ENCODE data around the gene ENPP6. TPM values are rescaled to one million over a fixed set of nuclear protein-coding genes. Genes with fewer than 3 reads are reported as not detected.

Gene ENPP6
- total RNA-seq, 4 donors from 2014 or later = 0.07 to 0.56 (median 0.20) TPM; not detected in 1

DNA sequence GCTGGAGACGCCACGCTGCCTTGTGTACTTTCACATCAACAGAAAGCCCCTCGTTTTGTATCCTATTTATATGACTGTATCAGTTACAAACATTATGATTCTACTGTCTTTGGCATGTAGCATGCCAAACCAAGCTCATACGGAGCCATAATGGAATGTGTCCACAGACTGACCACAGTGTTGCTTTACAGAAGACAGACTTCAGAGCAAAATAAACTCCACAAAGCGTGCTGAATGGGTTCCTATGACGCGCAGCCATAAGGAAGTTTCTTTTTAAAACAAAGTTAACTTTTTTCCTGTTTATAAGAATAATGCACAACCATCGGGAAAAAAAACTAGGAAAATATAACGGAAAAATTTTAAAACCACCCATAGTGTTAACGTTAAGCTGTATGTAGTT is 176.5 kb downstream of the ENPP6 start:
- intact Hi-C loops (cut with DNase I; ENCODE audit: low total_unique reads) (no loop called here), in situ Hi-C loops (cut with MboI; ENCODE audit: low sequenced_read_pairs in 4 of 4) (no loop called here)
- no peaks in the 10 kb centered on the region for H3K27me3 ChIP-seq
- no peak for DNase-seq
- TF ChIP-seq, protein P1, sequence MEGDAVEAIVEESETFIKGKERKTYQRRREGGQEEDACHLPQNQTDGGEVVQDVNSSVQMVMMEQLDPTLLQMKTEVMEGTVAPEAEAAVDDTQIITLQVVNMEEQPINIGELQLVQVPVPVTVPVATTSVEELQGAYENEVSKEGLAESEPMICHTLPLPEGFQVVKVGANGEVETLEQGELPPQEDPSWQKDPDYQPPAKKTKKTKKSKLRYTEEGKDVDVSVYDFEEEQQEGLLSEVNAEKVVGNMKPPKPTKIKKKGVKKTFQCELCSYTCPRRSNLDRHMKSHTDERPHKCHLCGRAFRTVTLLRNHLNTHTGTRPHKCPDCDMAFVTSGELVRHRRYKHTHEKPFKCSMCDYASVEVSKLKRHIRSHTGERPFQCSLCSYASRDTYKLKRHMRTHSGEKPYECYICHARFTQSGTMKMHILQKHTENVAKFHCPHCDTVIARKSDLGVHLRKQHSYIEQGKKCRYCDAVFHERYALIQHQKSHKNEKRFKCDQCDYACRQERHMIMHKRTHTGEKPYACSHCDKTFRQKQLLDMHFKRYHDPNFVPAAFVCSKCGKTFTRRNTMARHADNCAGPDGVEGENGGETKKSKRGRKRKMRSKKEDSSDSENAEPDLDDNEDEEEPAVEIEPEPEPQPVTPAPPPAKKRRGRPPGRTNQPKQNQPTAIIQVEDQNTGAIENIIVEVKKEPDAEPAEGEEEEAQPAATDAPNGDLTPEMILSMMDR (IDR thresholded peaks at IDR 0.05 in 4 of 5, conservative IDR thresholded peaks at IDR 0.05 in 1 of 5) = no peak
- no peak for TF ChIP-seq POLR2A (IDR thresholded peaks at IDR 0.05)
- H3K4me3 ChIP-seq = no peak overlapping the region
- ATAC-seq = no peak
- no peaks in the 10 kb centered on the region for H3K36me3 ChIP-seq
- peaks cover 0 to 6% (median 0%) of the 10 kb centered on the region in 3 donors for H3K9me3 ChIP-seq
- no peak overlapping the region for H3K27ac ChIP-seq
- H3K4me1 ChIP-seq = no peaks in the 10 kb centered on the region

DNA sequence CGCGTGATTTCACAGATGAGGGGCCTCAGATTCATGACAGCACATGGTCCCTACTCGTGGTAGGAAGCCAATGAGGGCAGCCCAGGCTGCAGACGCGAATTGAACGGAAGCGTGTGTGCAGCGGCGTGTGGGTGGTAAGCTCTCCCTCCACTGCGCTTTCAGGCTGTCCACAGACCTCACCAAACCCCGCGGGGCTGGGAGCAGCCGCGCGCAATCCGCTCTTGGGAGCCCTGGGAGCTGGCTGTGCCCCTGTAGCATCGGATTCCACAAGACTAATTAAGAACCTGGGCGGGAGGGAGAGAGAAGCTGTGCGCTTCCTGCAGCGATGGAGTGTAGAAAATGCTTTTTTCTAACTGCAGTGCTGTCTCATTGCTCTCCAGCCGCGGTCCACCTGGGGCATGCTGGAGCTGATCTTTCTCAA is 177.7 kb downstream of the ENPP6 start:
- DNase-seq (no peak), ATAC-seq (no peak)
- H3K4me3 ChIP-seq = no peak overlapping the region
- peaks cover 0 to 1% (median 0%) of the 10 kb centered on the region in 3 donors for H3K9me3 ChIP-seq
- intact Hi-C loops (cut with DNase I; ENCODE audit: low total_unique reads) = no loop called here
- no peaks in the 10 kb centered on the region for H3K36me3 ChIP-seq
- in situ Hi-C loops (cut with MboI; ENCODE audit: low sequenced_read_pairs in 4 of 4) = no loop called here
- H3K27me3 ChIP-seq = no peaks in the 10 kb centered on the region
- H3K4me1 ChIP-seq = no peaks in the 10 kb centered on the region
- no peak overlapping the region for H3K27ac ChIP-seq
- TF ChIP-seq, protein P1 (IDR thresholded peaks at IDR 0.05 in 4 of 5, conservative IDR thresholded peaks at IDR 0.05 in 1 of 5) = no peak
- no peak for TF ChIP-seq POLR2A (IDR thresholded peaks at IDR 0.05)
